Activated naive CD4-positive, alpha-beta T cell treated with anti-CD3 and anti-CD28 coated beads, Interleukin-2, amount 10 ng/mL, durations not matched to agents 7 days and 5 days (primary cell): Measurements from ENCODE around the gene PDHA1.

Source experiments
- CTCF ChIA-PET: fragments of 350-600 bp; sonication (Branson Sonifier 250); formaldehyde crosslinking; loops from one replicate; lab custom pipeline; 2021; ENCODE audit warnings: antibody characterized with exemption; lab: Charles Lee
- DNase-seq: peaks from one replicate; pipeline ENCODE4 v3.0.0-alpha.2; 2020
- H3K27ac Mint-ChIP-seq: one replicate; pipeline ENCODE4 v1.8.0; 2021; ENCODE audit warnings: mild to moderate bottlenecking, moderate library complexity, mixed read lengths
- H3K27me3 Mint-ChIP-seq: one replicate; pipeline ENCODE4 v1.8.0; 2021; ENCODE audit warnings: mild to moderate bottlenecking, mixed read lengths
- H3K36me3 Mint-ChIP-seq: one replicate; pipeline ENCODE4 v1.8.0; 2021; ENCODE audit warnings: mixed read lengths
- H3K4me1 Mint-ChIP-seq: one replicate; pipeline ENCODE4 v1.8.0; 2021; ENCODE audit warnings: mixed read lengths
- H3K4me3 Mint-ChIP-seq: one replicate; pipeline ENCODE4 v1.8.0; 2021; ENCODE audit warnings: mild to moderate bottlenecking, moderate library complexity, mixed read lengths
- H3K9me3 Mint-ChIP-seq: one replicate; pipeline ENCODE4 v1.8.0; 2021; ENCODE audit warnings: mixed read lengths

Gene PDHA1

DNA sequence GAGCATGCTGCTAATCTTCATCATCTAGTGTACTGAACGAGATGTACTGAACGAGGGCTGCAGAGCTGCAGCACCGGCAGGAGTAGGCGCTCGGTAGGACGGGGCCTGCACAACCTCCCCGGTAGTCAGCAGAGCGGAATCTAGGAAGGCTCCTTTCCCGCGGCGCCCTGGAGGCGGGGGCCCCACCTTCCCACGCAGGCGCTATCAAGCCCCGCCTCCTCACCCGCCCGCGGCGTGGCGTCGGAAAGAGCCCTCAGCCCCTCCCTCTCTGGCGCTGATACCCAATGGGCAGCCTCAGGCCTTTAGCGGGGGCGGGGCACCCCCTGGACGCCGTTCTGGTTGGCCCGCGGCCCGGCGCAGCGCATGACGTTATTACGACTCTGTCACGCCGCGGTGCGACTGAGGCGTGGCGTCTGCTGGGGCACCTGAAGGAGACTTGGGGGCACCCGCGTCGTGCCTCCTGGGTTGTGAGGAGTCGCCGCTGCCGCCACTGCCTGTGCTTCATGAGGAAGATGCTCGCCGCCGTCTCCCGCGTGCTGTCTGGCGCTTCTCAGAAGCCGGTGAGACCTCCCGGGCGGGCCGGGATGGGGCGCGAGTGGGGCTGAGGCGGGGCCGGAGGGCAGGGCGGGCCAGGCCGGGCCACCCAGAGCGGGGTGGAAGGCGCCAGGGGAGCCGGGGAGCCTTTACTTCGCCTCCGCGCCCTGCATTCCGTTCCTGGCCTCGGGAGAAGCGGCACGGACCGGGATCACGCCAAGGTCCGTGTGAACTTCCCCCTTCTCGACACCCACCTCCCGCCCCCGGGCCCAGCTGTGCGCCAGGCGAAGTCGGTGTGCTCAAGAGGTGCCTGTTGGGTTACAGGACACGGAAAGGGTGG lies at the start of gene PDHA1:
Gene PDHA1 (plus strand): TSS at position 393 of the 874 bp plus-strand sequence. CDS start 111 bp downstream, at position 504.
- peaks cover 22% of the 10 kb centered on the region for H3K4me1 Mint-ChIP-seq
- CTCF ChIA-PET = no interaction called here

DNA sequence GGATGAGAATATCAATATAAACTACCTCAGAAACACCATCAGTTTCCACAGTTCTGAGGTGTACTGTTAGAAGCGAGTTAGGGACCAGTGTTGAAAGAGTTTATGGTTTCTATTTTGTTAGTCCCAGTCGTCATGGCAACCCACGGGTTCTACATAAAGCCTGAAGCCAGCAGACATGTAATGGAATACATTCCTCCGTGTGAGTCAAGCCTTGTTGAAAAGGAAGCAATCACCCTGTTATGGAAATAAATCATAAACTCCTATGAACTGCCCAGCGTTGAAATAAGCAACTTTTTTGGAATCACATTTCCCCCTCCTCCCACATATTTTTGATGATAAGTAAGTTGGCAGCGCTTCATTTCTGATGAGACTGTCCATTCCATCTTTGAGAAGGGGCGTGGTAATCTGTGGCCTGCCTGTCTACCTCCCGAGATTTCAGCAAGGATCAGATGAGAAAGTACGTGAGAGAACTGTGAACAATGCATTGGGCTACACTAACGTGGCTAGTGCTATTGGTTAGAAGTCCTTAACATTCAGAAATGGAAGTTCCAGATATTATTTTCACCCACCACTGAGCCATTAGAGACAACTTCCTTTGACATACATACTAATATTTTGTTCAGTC lies 40.4 kb upstream of the PDHA1 start:
- H3K27me3 Mint-ChIP-seq = peaks cover 3% of the 10 kb centered on the region
- H3K36me3 Mint-ChIP-seq = no peaks in the 10 kb centered on the region
- no peaks in the 10 kb centered on the region for H3K4me1 Mint-ChIP-seq
- H3K4me3 Mint-ChIP-seq = no peak overlapping the region
- no peaks in the 10 kb centered on the region for H3K9me3 Mint-ChIP-seq
- DNase-seq = no peak
- no peak overlapping the region for H3K27ac Mint-ChIP-seq
- CTCF ChIA-PET = no interaction called here

More for the DNA sequence above, at the start of gene PDHA1:
- peak within 1 kb of the TSS; percentile 90 for H3K27ac Mint-ChIP-seq
- no peaks in the 10 kb centered on the region for H3K27me3 Mint-ChIP-seq
- peaks cover 3% of the 10 kb centered on the region for H3K36me3 Mint-ChIP-seq
- no peaks in the 10 kb centered on the region for H3K9me3 Mint-ChIP-seq
- peak; percentile 94 for DNase-seq
- peak within 1 kb of the TSS; percentile 84 for H3K4me3 Mint-ChIP-seq

DNA sequence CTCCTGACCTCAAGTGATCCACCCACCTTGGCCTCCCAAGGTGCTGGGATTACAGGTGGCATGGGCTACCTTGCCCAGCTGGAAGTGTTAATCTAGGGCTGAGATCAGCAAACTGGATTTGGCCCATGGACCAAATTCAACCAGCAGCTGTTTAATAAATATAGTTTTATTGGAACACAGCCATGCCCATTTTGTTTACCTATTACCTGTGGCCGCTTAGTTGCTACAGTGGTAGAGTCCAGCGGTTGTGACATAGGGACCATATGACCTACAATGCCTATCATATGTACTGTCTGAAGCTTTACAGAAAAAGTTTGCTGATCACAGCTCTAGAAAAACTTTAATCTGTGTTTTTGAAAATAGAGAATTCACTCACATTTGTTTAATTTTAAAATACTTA lies 17.2 kb upstream of the PDHA1 start:
- H3K36me3 Mint-ChIP-seq = no peaks in the 10 kb centered on the region
- no peaks in the 10 kb centered on the region for H3K9me3 Mint-ChIP-seq
- H3K4me1 Mint-ChIP-seq = no peaks in the 10 kb centered on the region
- no peak overlapping the region for H3K27ac Mint-ChIP-seq
- CTCF ChIA-PET = interaction anchor here (1.0 kb wide), 1 partner anchor 286 kb away, joined by 3 read pairs; no protein-coding TSS in a partner anchor
- H3K4me3 Mint-ChIP-seq = no peak overlapping the region
- peaks cover 5% of the 10 kb centered on the region for H3K27me3 Mint-ChIP-seq
- DNase-seq = no peak

DNA sequence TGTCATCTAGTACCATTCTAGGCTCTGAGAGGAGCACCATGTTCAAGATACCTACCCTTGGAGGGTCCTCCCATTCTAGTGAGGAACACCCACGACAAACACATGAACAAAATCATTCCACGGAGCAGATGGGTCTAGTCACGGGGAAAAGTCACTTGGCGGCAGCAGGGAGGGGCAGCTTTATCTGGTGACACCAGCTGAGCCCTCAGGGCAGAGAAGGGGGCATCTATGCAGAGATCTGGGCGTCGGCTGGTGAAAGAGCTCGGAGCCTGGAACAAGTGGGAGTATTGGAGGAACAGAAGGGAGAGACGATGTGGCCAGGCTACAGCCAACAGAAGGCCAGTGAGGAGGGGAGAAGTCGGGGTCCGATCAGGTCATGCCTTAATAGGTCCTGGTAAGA lies 11.9 kb upstream of the PDHA1 start:
- peaks cover 7% of the 10 kb centered on the region for H3K4me1 Mint-ChIP-seq
- peaks cover 12% of the 10 kb centered on the region for H3K27me3 Mint-ChIP-seq
- H3K36me3 Mint-ChIP-seq = no peaks in the 10 kb centered on the region
- H3K27ac Mint-ChIP-seq = no peak overlapping the region
- CTCF ChIA-PET = interaction anchor here (0.6 kb wide), 1 partner anchor 296 kb away, joined by 4 read pairs; no protein-coding TSS in a partner anchor
- H3K4me3 Mint-ChIP-seq = no peak overlapping the region
- no peak for DNase-seq
- H3K9me3 Mint-ChIP-seq = peaks cover 3% of the 10 kb centered on the region

DNA sequence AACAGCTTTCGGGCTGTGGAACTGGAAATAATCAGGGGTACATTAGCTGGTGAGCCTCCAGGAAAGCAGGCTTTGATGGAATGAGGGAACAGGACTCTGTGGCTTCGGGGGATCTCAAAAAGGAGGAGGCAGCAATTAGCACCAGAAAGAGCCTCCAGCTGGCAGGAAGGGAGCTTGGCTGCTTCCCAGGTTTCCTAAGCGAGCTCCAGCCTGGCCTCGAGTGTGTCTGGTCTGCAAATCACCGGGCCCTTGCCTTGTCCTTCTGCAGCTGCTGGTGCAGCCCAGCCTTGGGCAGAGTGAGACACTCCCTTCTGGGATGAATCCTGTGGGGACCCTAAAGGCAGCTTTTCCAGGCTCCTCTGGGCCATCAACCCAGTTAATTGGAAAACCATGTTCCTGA lies 10.7 kb upstream of the PDHA1 start:
- Mint-ChIP-seq H3K27ac (no peak overlapping the region), H3K4me1 (peaks cover 7% of the 10 kb centered on the region), H3K27me3 (peaks cover 8% of the 10 kb centered on the region), H3K36me3 (no peaks in the 10 kb centered on the region), H3K4me3 (no peak overlapping the region), H3K9me3 (peaks cover 3% of the 10 kb centered on the region)
- CTCF ChIA-PET = interaction anchor here (0.6 to 2.4 kb wide), 8 partner anchors 329 to 943 kb away, joined by 3 to 12 read pairs (median 5); no protein-coding TSS in a partner anchor
- no peak for DNase-seq

DNA sequence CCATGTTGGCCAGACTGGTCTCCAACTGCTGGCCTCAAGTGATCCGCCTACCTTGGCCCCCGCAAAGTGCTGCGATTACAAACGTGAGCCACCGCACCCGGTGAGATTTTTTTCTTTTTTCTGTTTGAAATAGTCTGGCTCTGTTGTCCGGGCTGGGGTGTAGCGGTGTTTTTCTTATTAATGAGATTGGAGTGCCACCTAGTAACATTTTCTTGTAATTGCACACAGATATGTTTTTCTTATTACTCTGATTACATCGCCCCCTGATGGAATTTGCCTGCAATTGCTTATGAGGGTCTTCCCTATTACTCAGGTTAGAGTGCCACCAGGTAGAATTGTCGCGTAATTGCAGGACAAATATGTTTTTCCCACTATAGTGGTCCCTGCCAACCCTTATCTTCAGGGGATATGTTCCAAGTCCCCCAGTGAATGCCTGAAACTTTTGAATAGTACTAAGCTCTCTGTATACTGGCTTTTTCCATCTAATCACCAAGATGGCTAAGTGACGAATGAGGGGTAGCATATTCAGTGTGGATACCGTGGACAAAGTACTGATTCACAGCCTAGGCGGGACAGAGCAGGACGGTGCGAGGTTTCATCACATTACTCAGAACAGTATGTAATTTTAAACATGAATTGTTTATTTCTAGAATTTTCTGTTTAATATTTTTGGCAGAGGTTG lies 8.6 kb upstream of the PDHA1 start:
- Mint-ChIP-seq H3K4me1 (peaks cover 7% of the 10 kb centered on the region), H3K27ac (peak overlapping the region; percentile 65), H3K27me3 (peaks cover 8% of the 10 kb centered on the region), H3K9me3 (peaks cover 3% of the 10 kb centered on the region), H3K36me3 (no peaks in the 10 kb centered on the region), H3K4me3 (no peak overlapping the region)
- CTCF ChIA-PET = interaction anchor here (1.1 to 1.4 kb wide), 5 partner anchors 10 to 949 kb away, joined by 3 to 4 read pairs (median 3); no protein-coding TSS in a partner anchor
- peak; percentile 45 for DNase-seq

DNA sequence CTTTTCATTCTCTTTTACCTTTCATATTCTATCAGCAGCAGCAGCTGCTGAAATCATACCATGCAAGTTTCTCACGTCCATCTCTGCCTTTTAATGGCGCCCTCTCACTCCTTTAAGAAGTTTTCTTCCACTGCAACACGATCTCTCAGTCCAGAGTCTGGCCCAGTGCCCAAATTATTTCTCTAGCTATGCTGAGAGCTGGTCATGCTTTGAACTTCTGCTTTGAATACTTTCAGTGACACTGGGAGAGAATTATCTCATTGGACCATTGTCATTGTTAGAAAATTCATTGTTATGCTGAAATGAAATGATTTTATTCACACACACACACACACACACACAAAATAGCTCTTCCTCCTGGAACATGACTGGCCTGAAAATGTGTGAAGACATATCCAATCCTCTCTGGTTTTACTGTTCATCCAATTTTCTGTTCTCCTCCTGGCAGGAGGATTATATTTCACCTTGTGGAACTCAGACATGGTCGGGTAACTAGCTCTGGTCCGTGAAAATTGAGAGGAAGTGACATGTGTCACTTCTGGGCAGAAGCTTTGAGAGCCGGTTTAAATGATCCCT lies 1.3 kb upstream of the PDHA1 start:
- Mint-ChIP-seq H3K4me3 (no peak overlapping the region), H3K9me3 (no peaks in the 10 kb centered on the region)

DNA sequence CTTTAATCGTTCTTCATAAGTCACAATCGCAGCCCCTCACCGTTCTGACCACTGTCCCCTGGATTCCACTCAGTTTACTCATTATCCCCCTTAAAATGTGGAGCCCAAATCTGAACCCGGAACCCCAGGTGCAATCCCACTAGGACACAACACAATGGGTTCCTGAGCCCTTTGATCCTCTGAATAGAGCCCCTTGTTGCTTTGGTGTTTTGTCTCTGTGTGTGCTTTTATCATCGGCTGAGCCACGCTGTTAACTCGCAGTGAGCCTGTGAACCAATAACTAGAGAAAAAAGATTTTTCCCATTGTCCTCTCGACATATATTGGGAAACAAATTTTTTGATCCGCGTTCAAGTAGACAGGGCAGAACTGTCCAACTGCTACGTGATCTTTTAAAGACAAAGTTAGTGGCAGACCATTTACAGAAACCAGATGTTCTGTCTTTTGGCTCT lies 617 bp upstream of the PDHA1 start:
- peak overlapping the region; percentile 84 for H3K4me3 Mint-ChIP-seq
- peaks cover 3% of the 10 kb centered on the region for H3K36me3 Mint-ChIP-seq
- H3K4me1 Mint-ChIP-seq = peaks cover 22% of the 10 kb centered on the region
- no peaks in the 10 kb centered on the region for H3K27me3 Mint-ChIP-seq
- CTCF ChIA-PET = no interaction called here
- H3K9me3 Mint-ChIP-seq = no peaks in the 10 kb centered on the region
- H3K27ac Mint-ChIP-seq = peak overlapping the region; percentile 83
- DNase-seq = no peak

More for the DNA sequence above, 1.3 kb upstream of the PDHA1 start:
- CTCF ChIA-PET = no interaction called here
- no peaks in the 10 kb centered on the region for H3K36me3 Mint-ChIP-seq
- H3K27me3 Mint-ChIP-seq = no peaks in the 10 kb centered on the region
- H3K4me1 Mint-ChIP-seq = peaks cover 20% of the 10 kb centered on the region
- no peak for DNase-seq
- no peak overlapping the region for H3K27ac Mint-ChIP-seq

DNA sequence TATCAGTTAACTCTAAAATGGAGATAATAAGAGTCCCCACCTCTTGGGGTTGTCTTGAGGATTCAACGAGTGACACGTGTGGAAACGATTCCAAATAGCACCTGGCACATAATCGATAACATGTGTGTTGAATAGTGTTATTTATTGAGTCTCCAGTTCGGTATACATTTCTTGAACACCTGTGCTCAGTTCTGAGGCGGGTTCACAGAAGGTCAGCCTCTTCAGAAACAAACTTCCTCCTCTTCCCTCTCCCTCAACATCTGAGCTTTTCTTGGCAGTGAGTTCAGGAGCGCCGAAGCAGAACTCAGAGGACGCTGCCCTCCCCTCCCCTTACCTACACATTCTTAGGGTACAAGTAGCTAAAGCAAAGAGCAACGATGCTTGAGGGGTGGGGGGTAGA lies 934 bp downstream of the PDHA1 start:
- peak overlapping the region; percentile 84 for H3K4me3 Mint-ChIP-seq
- peaks cover 22% of the 10 kb centered on the region for H3K4me1 Mint-ChIP-seq
- DNase-seq = no peak
- peak overlapping the region; percentile 90 for H3K27ac Mint-ChIP-seq
- peaks cover 4% of the 10 kb centered on the region for H3K36me3 Mint-ChIP-seq
- no peaks in the 10 kb centered on the region for H3K27me3 Mint-ChIP-seq
- H3K9me3 Mint-ChIP-seq = no peaks in the 10 kb centered on the region
- CTCF ChIA-PET = interaction anchor here (1.1 kb wide), 1 partner anchor 9 kb away, joined by 3 read pairs; no protein-coding TSS in a partner anchor

DNA sequence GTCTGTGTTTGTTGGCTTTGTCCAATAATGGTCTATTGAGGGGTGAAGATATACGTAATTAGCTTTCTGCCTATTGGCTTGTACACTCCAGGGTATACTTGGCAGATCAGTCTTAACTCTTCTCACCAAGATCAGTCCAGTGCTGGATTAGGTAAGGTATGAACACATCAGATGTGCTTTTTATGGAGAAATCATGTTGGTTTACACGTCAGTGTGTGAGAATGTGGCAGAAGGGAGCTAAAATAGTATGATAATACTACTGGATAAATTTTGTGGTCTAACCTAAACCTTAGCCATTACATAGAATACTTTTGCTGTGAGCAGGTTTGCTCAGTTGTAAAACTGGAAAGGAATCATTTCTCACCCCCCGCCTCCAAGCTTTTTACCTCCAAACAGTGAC lies 4.2 kb downstream of the PDHA1 start:
- no peaks in the 10 kb centered on the region for H3K27me3 Mint-ChIP-seq
- DNase-seq = no peak
- no peak overlapping the region for H3K4me3 Mint-ChIP-seq
- no peaks in the 10 kb centered on the region for H3K9me3 Mint-ChIP-seq
- peaks cover 30% of the 10 kb centered on the region for H3K4me1 Mint-ChIP-seq
- peaks cover 22% of the 10 kb centered on the region for H3K36me3 Mint-ChIP-seq
- CTCF ChIA-PET = no interaction called here
- no peak overlapping the region for H3K27ac Mint-ChIP-seq

DNA sequence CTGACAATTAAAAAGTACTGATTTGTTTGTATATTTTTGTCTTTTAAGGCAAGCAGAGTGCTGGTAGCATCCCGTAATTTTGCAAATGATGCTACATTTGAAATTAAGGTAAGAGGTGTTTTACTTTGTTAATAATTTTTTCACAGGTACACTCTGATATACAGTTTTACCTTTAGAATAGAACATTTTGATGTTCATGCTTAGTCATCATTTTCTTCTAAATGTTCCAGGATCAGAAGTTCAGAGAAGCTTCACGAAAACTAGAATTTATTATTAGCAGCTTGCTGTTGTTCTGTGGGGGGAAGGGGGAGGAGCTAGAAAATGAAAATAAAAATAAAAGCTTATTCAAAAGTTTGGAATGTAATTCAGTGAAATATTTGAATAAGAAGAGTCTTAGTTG lies 5.5 kb downstream of the PDHA1 start:
- H3K36me3 Mint-ChIP-seq = peaks cover 26% of the 10 kb centered on the region
- no peak overlapping the region for H3K4me3 Mint-ChIP-seq
- H3K27me3 Mint-ChIP-seq = no peaks in the 10 kb centered on the region
- no peak overlapping the region for H3K27ac Mint-ChIP-seq
- no peak for DNase-seq
- CTCF ChIA-PET = no interaction called here
- H3K9me3 Mint-ChIP-seq = no peaks in the 10 kb centered on the region
- peaks cover 26% of the 10 kb centered on the region for H3K4me1 Mint-ChIP-seq

DNA sequence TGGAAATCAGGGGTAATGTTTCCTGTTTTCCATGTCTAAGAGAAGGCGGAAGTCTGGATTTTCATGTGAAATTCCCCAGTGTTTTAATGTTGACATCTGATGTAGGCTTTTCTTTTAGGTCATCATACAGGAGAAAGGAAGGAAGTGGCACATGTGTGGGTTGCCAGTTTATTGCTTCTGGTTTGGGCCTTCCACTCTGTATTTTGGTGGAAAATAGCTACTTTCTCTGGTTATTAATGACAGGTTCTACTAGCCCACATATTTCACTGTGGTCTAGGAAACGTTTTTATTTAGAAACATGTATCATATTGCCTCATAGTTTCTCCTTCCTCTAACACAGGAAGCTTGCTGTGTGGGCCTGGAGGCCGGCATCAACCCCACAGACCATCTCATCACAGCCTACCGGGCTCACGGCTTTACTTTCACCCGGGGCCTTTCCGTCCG lies 7.2 kb downstream of the PDHA1 start:
- DNase-seq = no peak
- Mint-ChIP-seq H3K27ac (peak overlapping the region; percentile 65), H3K4me1 (peaks cover 18% of the 10 kb centered on the region), H3K36me3 (peaks cover 30% of the 10 kb centered on the region), H3K9me3 (no peaks in the 10 kb centered on the region), H3K27me3 (no peaks in the 10 kb centered on the region), H3K4me3 (no peak overlapping the region)
- CTCF ChIA-PET = no interaction called here

DNA sequence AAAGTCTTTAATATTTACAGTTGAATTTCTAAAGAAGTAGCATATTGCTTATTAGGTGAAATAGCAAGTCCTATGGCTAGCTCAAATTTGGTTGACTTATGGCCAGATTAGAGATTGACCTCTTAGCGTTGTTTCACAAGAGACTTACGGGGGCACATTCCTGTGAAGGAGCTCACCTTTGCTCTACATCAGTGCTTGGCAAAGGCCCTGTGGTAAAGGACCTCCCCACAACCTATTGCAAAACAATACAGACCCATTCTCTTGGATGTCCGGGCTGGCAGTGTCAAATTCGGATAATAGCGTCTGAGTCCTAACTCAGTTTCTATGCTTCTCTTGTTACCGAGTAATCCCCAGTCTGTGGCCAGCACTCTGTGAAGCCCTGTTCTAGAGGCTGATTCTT lies 10.9 kb downstream of the PDHA1 start:
- Mint-ChIP-seq H3K27ac (no peak overlapping the region), H3K27me3 (no peaks in the 10 kb centered on the region), H3K36me3 (peaks cover 44% of the 10 kb centered on the region), H3K4me3 (no peak overlapping the region), H3K4me1 (peaks cover 13% of the 10 kb centered on the region), H3K9me3 (no peaks in the 10 kb centered on the region)
- no peak for DNase-seq
- CTCF ChIA-PET = no interaction called here
